ENCODE results near the gene FOXO1. TPM values are rescaled to one million over a fixed set of nuclear protein-coding genes. Genes with fewer than 3 reads are reported as not detected.

Gene FOXO1
- total RNA-seq, 4 donors from 2014 or later = 153 to 194 (median 176) TPM

GRCh38 chr13:40671956-40672764 is 5.7 kb upstream of the FOXO1 start:
- 63 to 65% methylated on average over 1 of the region's 1 CpG for WGBS, 2 donors
- Histone ChIP-seq H3K36me3 (no peaks in the 10 kb centered on the region), H3K9me3 (no peaks in the 10 kb centered on the region), H3K27ac (peak overlapping the region in 2 of 4 donors; percentile 12 to 21), H3K27me3 (no peaks in the 10 kb centered on the region), H3K4me1 (peaks cover 0 to 23% (median 6%) of the 10 kb centered on the region in 4 donors), H3K4me3 (no peak overlapping the region)
- no peak for DNase-seq (ENCODE audit: low spot score in 2 of 2)
- TF ChIP-seq EP300 (IDR thresholded peaks at IDR 0.05) (peak in 1 of 2 donors; percentile 12), CTCF (IDR thresholded peaks at IDR 0.05) (no peak), POLR2A (IDR thresholded peaks at IDR 0.05) (no peak)

GRCh38 chr13:40670307-40670706 is 3.9 kb upstream of the FOXO1 start:
- Histone ChIP-seq H3K36me3 (no peaks in the 10 kb centered on the region), H3K4me1 (peaks cover 0 to 23% (median 6%) of the 10 kb centered on the region in 4 donors)
- DNase-seq (ENCODE audit: low spot score in 2 of 2) = no peak

GRCh38 chr13:40668335-40668734 is 1.9 kb upstream of the FOXO1 start:
- no peak for TF ChIP-seq POLR2A (IDR thresholded peaks at IDR 0.05)
- TF ChIP-seq CTCF (IDR thresholded peaks at IDR 0.05) = peak; percentile 41 to 57 (median 55)
- TF ChIP-seq EP300 (IDR thresholded peaks at IDR 0.05) = peak in 1 of 2 donors; percentile 33

More at GRCh38 chr13:40670307-40670706, 3.9 kb upstream of the FOXO1 start:
- H3K27ac ChIP-seq = no peak overlapping the region
- 90 to 92% methylated on average over 2 of the region's 2 CpGs for WGBS, 2 donors
- no peak overlapping the region for H3K4me3 ChIP-seq
- no peaks in the 10 kb centered on the region for H3K27me3 ChIP-seq
- no peaks in the 10 kb centered on the region for H3K9me3 ChIP-seq
- no peak for TF ChIP-seq CTCF (IDR thresholded peaks at IDR 0.05)
- TF ChIP-seq POLR2A (IDR thresholded peaks at IDR 0.05) = no peak

GRCh38 chr13:40667622-40667978 is 1.2 kb upstream of the FOXO1 start:
- no peaks in the 10 kb centered on the region for H3K9me3 ChIP-seq
- no peaks in the 10 kb centered on the region for H3K27me3 ChIP-seq
- no peak for DNase-seq (ENCODE audit: low spot score in 2 of 2)
- H3K27ac ChIP-seq = peak overlapping the region; percentile 96 to 100 (median 96)
- H3K4me3 ChIP-seq = peak overlapping the region; percentile 74 to 98 (median 87)
- TF ChIP-seq CTCF (IDR thresholded peaks at IDR 0.05) (no peak), POLR2A (IDR thresholded peaks at IDR 0.05) (no peak)
- WGBS, 2 donors = 14 to 18% methylated on average over 5 of the region's 5 CpGs
- no peaks in the 10 kb centered on the region for H3K36me3 ChIP-seq
- H3K4me1 ChIP-seq = peaks cover 0 to 30% (median 10%) of the 10 kb centered on the region in 4 donors

More at GRCh38 chr13:40668335-40668734, 1.9 kb upstream of the FOXO1 start:
- Histone ChIP-seq H3K4me1 (peaks cover 0 to 26% (median 6%) of the 10 kb centered on the region in 4 donors), H3K9me3 (no peaks in the 10 kb centered on the region), H3K27ac (peak overlapping the region; percentile 96 to 100 (median 96)), H3K4me3 (peak overlapping the region; percentile 74 to 98 (median 87)), H3K27me3 (no peaks in the 10 kb centered on the region), H3K36me3 (no peaks in the 10 kb centered on the region)
- DNase-seq (ENCODE audit: low spot score in 2 of 2) = peak; percentile 50 to 63
- 28 to 46% methylated on average over 11 of the region's 11 CpGs for WGBS, 2 donors

- WGBS, 2 donors = 1% methylated on average over 43 to 45 of the region's 67 CpGs
- peak in 1 of 2 donors; percentile 24 for DNase-seq (ENCODE audit: low spot score in 2 of 2)
Measured at GRCh38 chr13:40666933-40667621, 636 bp upstream of the FOXO1 start.

More at GRCh38 chr13:40666933-40667621, 636 bp upstream of the FOXO1 start:
- Histone ChIP-seq H3K27ac (peak overlapping the region; percentile 96 to 100 (median 96)), H3K9me3 (no peaks in the 10 kb centered on the region), H3K27me3 (no peaks in the 10 kb centered on the region), H3K36me3 (no peaks in the 10 kb centered on the region), H3K4me1 (peaks cover 0 to 26% (median 12%) of the 10 kb centered on the region in 4 donors), H3K4me3 (peak overlapping the region; percentile 74 to 98 (median 87))
- TF ChIP-seq CTCF (IDR thresholded peaks at IDR 0.05) (no peak), POLR2A (IDR thresholded peaks at IDR 0.05) (no peak), EP300 (IDR thresholded peaks at IDR 0.05) (peak in 1 of 2 donors; percentile 58)
